ENCODE data around the gene SOAT1.
"Not testable (repeated sequence)": the region's sequence is repeated elsewhere in the genome, so short reads cannot be mapped to it uniquely, and the experiment has no call there.

GRCh38 chr1:179274424-179274823 lies 19.2 kb upstream of the SOAT1 start:
- not testable (repeated sequence) for TF ChIP-seq POLR2AphosphoS5 (IDR thresholded peaks at IDR 0.05; ENCODE audit: low read depth, low read length); REST (IDR thresholded peaks at IDR 0.05; ENCODE audit: low read depth, low read length); SMC3 (IDR thresholded peaks at IDR 0.05; ENCODE audit: low read depth, low read length); GATA2 (CRISPR knock-in tag; IDR thresholded peaks at IDR 0.05)

Data from SK-N-SH (cell line).